ENCODE results near the gene LIMS4.
"Not testable (repeated sequence)": the region's sequence is repeated elsewhere in the genome, so short reads cannot be mapped to it uniquely, and the experiment has no call there.

DNA sequence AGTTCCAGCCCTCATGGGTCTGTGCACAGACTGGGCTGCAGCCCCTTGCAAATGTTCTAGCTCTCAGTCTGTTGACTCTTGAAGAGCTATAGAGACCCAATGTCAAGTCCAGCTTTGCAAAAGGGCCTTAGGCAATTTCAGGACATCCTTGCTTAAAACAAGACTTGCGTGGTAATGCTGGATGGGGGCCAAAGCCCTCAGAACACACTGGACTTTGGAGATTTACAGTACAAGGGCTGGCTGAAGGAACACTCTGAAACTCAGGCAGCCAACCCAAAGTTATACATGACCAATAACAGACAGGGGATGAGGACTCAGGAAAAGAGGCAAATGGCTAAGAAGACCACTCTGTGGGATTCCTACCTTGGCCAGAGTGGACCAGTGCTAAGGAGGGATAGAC lies 68.4 kb downstream of the LIMS4 start:
- TF ChIP-seq, protein P1, sequence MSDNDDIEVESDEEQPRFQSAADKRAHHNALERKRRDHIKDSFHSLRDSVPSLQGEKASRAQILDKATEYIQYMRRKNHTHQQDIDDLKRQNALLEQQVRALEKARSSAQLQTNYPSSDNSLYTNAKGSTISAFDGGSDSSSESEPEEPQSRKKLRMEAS (IDR thresholded peaks at IDR 0.05) = not testable (repeated sequence)
- TF ChIP-seq POLR2AphosphoS5 (IDR thresholded peaks at IDR 0.05; ENCODE audit: low read depth, low read length); CTCF (IDR thresholded peaks at IDR 0.05 in 2 of 3, conservative IDR thresholded peaks at IDR 0.05 in 1 of 3; ENCODE audit: borderline replicate concordance in 1 of 3, insufficient read depth in 1 of 3, low read depth in 2 of 3, low read length in 2 of 3); RAD21 (IDR thresholded peaks at IDR 0.05; ENCODE audit: low read depth): not testable (repeated sequence)
- TF ChIP-seq, protein P2, sequence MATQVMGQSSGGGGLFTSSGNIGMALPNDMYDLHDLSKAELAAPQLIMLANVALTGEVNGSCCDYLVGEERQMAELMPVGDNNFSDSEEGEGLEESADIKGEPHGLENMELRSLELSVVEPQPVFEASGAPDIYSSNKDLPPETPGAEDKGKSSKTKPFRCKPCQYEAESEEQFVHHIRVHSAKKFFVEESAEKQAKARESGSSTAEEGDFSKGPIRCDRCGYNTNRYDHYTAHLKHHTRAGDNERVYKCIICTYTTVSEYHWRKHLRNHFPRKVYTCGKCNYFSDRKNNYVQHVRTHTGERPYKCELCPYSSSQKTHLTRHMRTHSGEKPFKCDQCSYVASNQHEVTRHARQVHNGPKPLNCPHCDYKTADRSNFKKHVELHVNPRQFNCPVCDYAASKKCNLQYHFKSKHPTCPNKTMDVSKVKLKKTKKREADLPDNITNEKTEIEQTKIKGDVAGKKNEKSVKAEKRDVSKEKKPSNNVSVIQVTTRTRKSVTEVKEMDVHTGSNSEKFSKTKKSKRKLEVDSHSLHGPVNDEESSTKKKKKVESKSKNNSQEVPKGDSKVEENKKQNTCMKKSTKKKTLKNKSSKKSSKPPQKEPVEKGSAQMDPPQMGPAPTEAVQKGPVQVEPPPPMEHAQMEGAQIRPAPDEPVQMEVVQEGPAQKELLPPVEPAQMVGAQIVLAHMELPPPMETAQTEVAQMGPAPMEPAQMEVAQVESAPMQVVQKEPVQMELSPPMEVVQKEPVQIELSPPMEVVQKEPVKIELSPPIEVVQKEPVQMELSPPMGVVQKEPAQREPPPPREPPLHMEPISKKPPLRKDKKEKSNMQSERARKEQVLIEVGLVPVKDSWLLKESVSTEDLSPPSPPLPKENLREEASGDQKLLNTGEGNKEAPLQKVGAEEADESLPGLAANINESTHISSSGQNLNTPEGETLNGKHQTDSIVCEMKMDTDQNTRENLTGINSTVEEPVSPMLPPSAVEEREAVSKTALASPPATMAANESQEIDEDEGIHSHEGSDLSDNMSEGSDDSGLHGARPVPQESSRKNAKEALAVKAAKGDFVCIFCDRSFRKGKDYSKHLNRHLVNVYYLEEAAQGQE (IDR thresholded peaks at IDR 0.05; ENCODE audit: low read depth) = not testable (repeated sequence)
